Adrenal gland (tissue), 12 donors: ENCODE measurements around the gene ARF1. TPM values are rescaled to one million over a fixed set of nuclear protein-coding genes. Genes with fewer than 3 reads are reported as not detected.

Experiments used
- DNase-seq, 7 donors: peaks; one replicate each; pipeline ENCODE4 v3.0.0-alpha.2; 2019 to 2020
- H3K27ac ChIP-seq, 5 donors: fragments of 200-600 bp; sonication (generic) in 4 of 5; 1 replicate in 3 of 5; 2 replicates in 2 of 5; pipeline versions ENCODE4 v1.5.1 to v1.8.0; 2016 to 2020; ENCODE audit warnings: mild to moderate bottlenecking in 1 of 5
- H3K27me3 ChIP-seq: fragments of 200-600 bp; 2 replicates; pipeline ENCODE4 v1.8.0; 2021
- H3K36me3 ChIP-seq, 2 donors: fragments of 200-600 bp; replicated peaks in 1 of 2; 1 replicate in 1 of 2; 2 replicates in 1 of 2; pipeline versions ENCODE4 v1.5.1 to v1.8.0; 2018 to 2022
- H3K4me1 ChIP-seq, 2 donors: fragments of 200-600 bp; replicated peaks in 1 of 2; 1 replicate in 1 of 2; 2 replicates in 1 of 2; pipeline versions ENCODE4 v1.5.1 to v1.8.0; 2018 to 2021
- H3K4me3 ChIP-seq, 4 donors: fragments of 200-600 bp; sonication (generic) in 3 of 4; one replicate each; pipeline ENCODE4 v1.5.1; 2016 to 2018
- H3K9me3 ChIP-seq, 3 donors: fragments of 200-600 bp; sonication (generic) in 1 of 3; replicated peaks in 1 of 3; 1 replicate in 2 of 3; 2 replicates in 1 of 3; pipeline versions ENCODE4 v1.5.1 to v1.8.0; 2016 to 2021
- POLR2A ChIP-seq, 2 donors: fragments of 450-650 bp; IDR thresholded peaks; one replicate each; pipeline ENCODE4 v1.6.1; 2017; ENCODE audit warnings: antibody characterized with exemption in 2 of 2, mild to moderate bottlenecking in 2 of 2, moderate library complexity in 1 of 2
- WGBS, 4 donors: extraction: QIAGEN DNeasy Blood & Tissue Kit in 2 of 4; methylation state at CpG; one replicate each; pipeline versions ENCODE4 v1.1.5 to v1.1.7; 2013 to 2017; 5-methylcytosine and 5-hydroxymethylcytosine counted together
- intact Hi-C, 2 donors: fragments of 100-400 bp; cut with DNase I; formaldehyde crosslinking; loops; one replicate each; pipeline versions ENCODE4 v1.14.1 to v1.15.0; 2022 to 2023
- polyA plus RNA-seq, 3 donors: library from polyadenylated mRNA; stranded (reverse); fragments of 200-250 nt in 2 of 3; fragments of 350-450 nt in 1 of 3; fragmentation: Illumina TruSeq in 1 of 3; extraction: RNeasy Lipid Tissue Mini Kit (QIAGEN cat#74804) in 1 of 3; gene quantifications; one replicate each; pipeline ENCODE4 v1.2.3, GENCODE V29; 2013 to 2014
- total RNA-seq, 9 donors: library from RNA; depleted of rRNA in 4 of 9; stranded (reverse); fragments of >200 nt in 4 of 9; fragments of 120-200 nt in 1 of 9; fragmentation: NEBNext Ultra II Directional in 1 of 9; extraction: Animal tissue kit (Norgen Biotek cat#: 25700) in 1 of 9; gene quantifications; one replicate each; pipeline versions ENCODE4 v1.1.0 to v1.2.4, GENCODE V29; 2013 to 2023
- TF ChIP-seq, protein P1 (sequence below), 6 experiments: fragments of 450-650 bp in 4 of 6; fragments of 200-600 bp in 2 of 6; sonication (generic) in 1 of 6; IDR thresholded peaks; 1 replicate in 5 of 6; 2 replicates in 1 of 6; pipeline versions ENCODE4 v1.5.1 to v1.8.0; 2016 to 2021; ENCODE audit warnings: antibody characterized with exemption in 6 of 6, mild to moderate bottlenecking in 2 of 6, moderate library complexity in 1 of 6
- donor health status: healthy with polysubstance abuse.
- donor health status: Bipolar disorder and iron deficiency.
- donor health status: DM: yes; HTN: yes; CAD: no.
- donor health status: DM: no; HTN: no; CAD: no.
- donor health status: DM: no; HTN: no; CAD: no.
- donor health status: DM: yes; HTN: yes; CAD: no.

Gene ARF1
- total and polyA plus RNA-seq, 12 donors, result 200 to 611 (median 381) TPM

DNA sequence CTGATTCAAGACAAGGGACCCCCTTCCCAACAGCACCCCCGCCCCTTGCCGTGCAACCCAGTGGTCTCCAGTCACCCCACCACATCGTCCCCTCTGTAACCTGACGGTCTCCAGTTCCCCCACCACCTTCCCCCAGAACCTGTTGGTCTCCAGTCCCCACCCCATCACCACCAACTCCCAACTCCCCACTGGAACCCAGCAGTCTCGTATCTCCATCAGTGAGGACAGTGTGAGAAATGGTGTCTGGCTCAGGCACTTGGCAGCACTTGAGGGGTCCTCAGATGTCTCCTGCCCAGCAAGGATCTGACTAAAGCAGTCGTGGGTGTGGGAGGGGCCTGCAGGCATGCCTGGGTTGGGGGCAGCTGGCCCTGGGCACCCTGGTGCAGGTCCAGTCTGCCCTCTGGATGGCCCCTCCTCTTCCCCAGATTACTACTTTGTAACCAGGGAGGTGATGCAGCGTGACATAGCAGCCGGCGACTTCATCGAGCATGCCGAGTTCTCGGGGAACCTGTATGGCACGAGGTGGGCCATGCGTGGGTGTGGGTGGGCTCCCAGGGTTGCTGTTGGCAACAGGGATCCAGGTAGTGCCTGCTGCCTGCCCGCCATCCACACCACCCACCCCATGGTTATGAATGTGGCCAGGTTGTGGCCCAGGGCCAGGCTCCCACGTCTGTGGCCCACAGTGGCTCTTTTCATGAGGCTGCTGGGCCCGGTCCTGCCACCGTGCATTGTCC lies 64.1 kb downstream of the ARF1 start:
- Histone ChIP-seq H3K9me3 (no peaks in the 10 kb centered on the region), H3K36me3 (peaks cover 0 to 30% of the 10 kb centered on the region in 2 donors), H3K4me1 (peaks cover 8 to 48% of the 10 kb centered on the region in 2 donors), H3K27ac (no peak overlapping the region), H3K27me3 (no peaks in the 10 kb centered on the region), H3K4me3 (no peak overlapping the region)
- intact Hi-C loops, result no loop called here
- peak in 4 of 7 donors; percentile 9 to 50 (median 20) for DNase-seq
- WGBS, 4 donors, result 90 to 94% (median 91%) methylated on average over 5 to 18 of the region's 18 CpGs
- TF ChIP-seq, protein P1, sequence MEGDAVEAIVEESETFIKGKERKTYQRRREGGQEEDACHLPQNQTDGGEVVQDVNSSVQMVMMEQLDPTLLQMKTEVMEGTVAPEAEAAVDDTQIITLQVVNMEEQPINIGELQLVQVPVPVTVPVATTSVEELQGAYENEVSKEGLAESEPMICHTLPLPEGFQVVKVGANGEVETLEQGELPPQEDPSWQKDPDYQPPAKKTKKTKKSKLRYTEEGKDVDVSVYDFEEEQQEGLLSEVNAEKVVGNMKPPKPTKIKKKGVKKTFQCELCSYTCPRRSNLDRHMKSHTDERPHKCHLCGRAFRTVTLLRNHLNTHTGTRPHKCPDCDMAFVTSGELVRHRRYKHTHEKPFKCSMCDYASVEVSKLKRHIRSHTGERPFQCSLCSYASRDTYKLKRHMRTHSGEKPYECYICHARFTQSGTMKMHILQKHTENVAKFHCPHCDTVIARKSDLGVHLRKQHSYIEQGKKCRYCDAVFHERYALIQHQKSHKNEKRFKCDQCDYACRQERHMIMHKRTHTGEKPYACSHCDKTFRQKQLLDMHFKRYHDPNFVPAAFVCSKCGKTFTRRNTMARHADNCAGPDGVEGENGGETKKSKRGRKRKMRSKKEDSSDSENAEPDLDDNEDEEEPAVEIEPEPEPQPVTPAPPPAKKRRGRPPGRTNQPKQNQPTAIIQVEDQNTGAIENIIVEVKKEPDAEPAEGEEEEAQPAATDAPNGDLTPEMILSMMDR (IDR thresholded peaks at IDR 0.05), result no peak
- no peak for TF ChIP-seq POLR2A (IDR thresholded peaks at IDR 0.05)

DNA sequence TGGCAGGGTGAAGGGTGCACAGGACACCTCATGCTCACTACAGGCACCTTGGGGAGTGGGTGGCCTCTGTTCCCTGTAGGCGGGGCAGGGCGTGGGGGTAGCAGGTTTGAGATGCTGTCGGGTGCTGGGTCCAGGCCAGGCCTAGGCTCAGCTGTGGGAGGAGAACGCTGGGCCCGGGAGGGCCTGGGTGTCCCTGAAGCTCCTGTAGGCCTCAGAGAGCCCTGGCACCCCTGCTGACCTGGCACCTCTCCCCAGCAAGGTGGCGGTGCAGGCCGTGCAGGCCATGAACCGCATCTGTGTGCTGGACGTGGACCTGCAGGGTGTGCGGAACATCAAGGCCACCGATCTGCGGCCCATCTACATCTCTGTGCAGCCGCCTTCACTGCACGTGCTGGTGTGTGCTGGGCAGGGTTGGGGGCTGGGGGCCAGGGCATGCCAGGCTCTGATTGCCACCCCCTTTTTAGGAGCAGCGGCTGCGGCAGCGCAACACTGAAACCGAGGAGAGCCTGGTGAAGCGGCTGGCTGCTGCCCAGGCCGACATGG lies 64.7 kb downstream of the ARF1 start:
- whole genome bisulfite sequencing, 4 donors, result 89 to 94% (median 92%) methylated on average over 3 to 20 of the region's 20 CpGs
- H3K4me1 ChIP-seq, result peaks cover 6 to 42% of the 10 kb centered on the region in 2 donors
- no peak overlapping the region for H3K27ac ChIP-seq
- peaks cover 0 to 27% of the 10 kb centered on the region in 2 donors for H3K36me3 ChIP-seq
- TF ChIP-seq, protein P1 (IDR thresholded peaks at IDR 0.05), result no peak
- TF ChIP-seq POLR2A (IDR thresholded peaks at IDR 0.05), result no peak
- DNase-seq, result peak in 4 of 7 donors; percentile 15 to 39 (median 18)
- no peaks in the 10 kb centered on the region for H3K9me3 ChIP-seq
- no peak overlapping the region for H3K4me3 ChIP-seq
- intact Hi-C loops, result no loop called here
- H3K27me3 ChIP-seq, result no peaks in the 10 kb centered on the region

DNA sequence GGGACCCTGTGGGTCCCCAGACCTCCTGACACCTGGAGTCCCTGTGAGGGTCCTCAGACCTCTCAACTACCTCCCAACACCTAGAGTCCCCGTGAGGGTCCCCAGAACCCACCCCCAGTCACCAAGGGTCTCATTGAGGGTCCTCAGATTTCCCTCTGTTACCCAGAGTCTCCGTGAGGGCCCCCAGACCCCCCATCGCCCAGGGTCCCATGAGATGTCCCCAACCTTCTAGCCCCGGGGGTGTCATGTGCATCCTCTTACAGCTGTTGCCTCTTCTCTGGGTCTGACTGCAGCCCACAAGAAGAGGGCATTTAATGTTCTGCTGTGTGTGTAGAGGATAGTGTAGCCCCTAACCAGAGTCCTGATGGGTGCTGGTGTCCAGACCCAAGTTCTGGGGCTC lies 65.3 kb downstream of the ARF1 start:
- Histone ChIP-seq H3K27ac (peak overlapping the region in 1 of 5 donors; percentile 90), H3K27me3 (no peaks in the 10 kb centered on the region), H3K4me1 (peaks cover 6 to 36% of the 10 kb centered on the region in 2 donors), H3K4me3 (no peak overlapping the region), H3K9me3 (no peaks in the 10 kb centered on the region), H3K36me3 (peaks cover 0 to 25% of the 10 kb centered on the region in 2 donors)
- peak in 2 of 7 donors; percentile 9 to 21 for DNase-seq
- intact Hi-C loops, result no loop called here
- TF ChIP-seq, protein P1 (IDR thresholded peaks at IDR 0.05), result no peak
- TF ChIP-seq POLR2A (IDR thresholded peaks at IDR 0.05), result no peak
- WGBS, 4 donors, result 80 to 100% (median 91%) methylated on average over 1 to 4 of the region's 4 CpGs

GRCh38 chr1:228148196-228148861 lies 65.8 kb downstream of the ARF1 start:
- peak overlapping the region in 3 of 5 donors; percentile 50 to 90 (median 78) for H3K27ac ChIP-seq
- H3K4me3 ChIP-seq, result no peak overlapping the region
- peaks cover 0 to 25% of the 10 kb centered on the region in 2 donors for H3K36me3 ChIP-seq
- WGBS, 4 donors, result 40 to 72% (median 65%) methylated on average over 4 to 18 of the region's 18 CpGs; no CpG with 5 or more reads in 1 of the 4 donors
- intact Hi-C loops, result no loop called here
- H3K27me3 ChIP-seq, result no peaks in the 10 kb centered on the region
- peak in 3 of 7 donors; percentile 17 to 40 (median 24) for DNase-seq
- no peak for TF ChIP-seq POLR2A (IDR thresholded peaks at IDR 0.05)
- TF ChIP-seq, protein P1 (IDR thresholded peaks at IDR 0.05), result no peak
- H3K4me1 ChIP-seq, result peaks cover 6 to 31% of the 10 kb centered on the region in 2 donors
- H3K9me3 ChIP-seq, result no peaks in the 10 kb centered on the region
